OCI-LY3 (cell line): ENCODE measurements around the gene SBK1.

Source experiments
- H2AFZ ChIP-seq: fragments of 200-600, 300-600 bp; shearing (Covaris generic); 2 replicates; pipeline ENCODE4 v1.6.0; 2014; ENCODE audit warnings: antibody characterized with exemption, low read depth, low read length
- H3K27ac ChIP-seq: fragments of 200-600, 300-600 bp; sonication (generic); 2 replicates; pipeline ENCODE4 v1.5.1; 2014; ENCODE audit warnings: mild to moderate bottlenecking, low read length, moderate library complexity, mixed read lengths
- H3K27me3 ChIP-seq: fragments of 200-600, 300-600 bp; sonication (generic); 2 replicates; pipeline ENCODE4 v1.6.1; 2014; ENCODE audit warnings: low read depth, low read length, mixed read lengths
- H3K36me3 ChIP-seq: fragments of 200-600, 300-600 bp; sonication (generic); replicated peaks from 2 replicates; pipeline ENCODE3; 2014; ENCODE audit warnings: low read depth, low read length, mixed read lengths
- H3K4me1 ChIP-seq: fragments of 300-600, 200-600 bp; sonication (generic); 2 replicates; pipeline ENCODE4 v1.6.1; 2014; ENCODE audit warnings: low read length, mixed read lengths
- H3K4me2 ChIP-seq: fragments of 200-600, 300-600 bp; sonication (generic); 2 replicates; pipeline ENCODE4 v1.6.1; 2014; ENCODE audit warnings: low read length, mixed read lengths
- H3K4me3 ChIP-seq: fragments of 300-600, 200-600 bp; sonication (generic); 2 replicates; pipeline ENCODE4 v1.5.1; 2014; ENCODE audit warnings: antibody characterized with exemption, mild to moderate bottlenecking, low read length, moderate library complexity
- H3K79me2 ChIP-seq: fragments of 300-600, 200-600 bp; shearing (Covaris generic); 2 replicates; pipeline ENCODE4 v1.6.1; 2014; ENCODE audit warnings: mild to moderate bottlenecking, low read length, mixed read lengths
- H3K9ac ChIP-seq: fragments of 300-600, 200-600 bp; shearing (Covaris generic); 2 replicates; pipeline ENCODE4 v1.6.0; 2014; ENCODE audit warnings: mild to moderate bottlenecking, low read length, moderate library complexity
- H3K9me3 ChIP-seq: fragments of 200-600, 300-600 bp; shearing (Covaris generic); 2 replicates; pipeline ENCODE4 v1.6.1; 2014; ENCODE audit warnings: low read length, mixed read lengths; ENCODE audit not compliant: insufficient read depth
- H4K20me1 ChIP-seq: fragments of 200-600, 300-600 bp; sonication (generic); 2 replicates; pipeline ENCODE4 v1.6.1; 2016; ENCODE audit warnings: low read length, mixed read lengths; ENCODE audit not compliant: insufficient read depth
- EZH2phosphoT487 ChIP-seq: fragments of 200-600 bp; shearing (Covaris generic); IDR thresholded peaks from 2 replicates; pipeline ENCODE4 v1.6.1; 2018; ENCODE audit warnings: antibody characterized with exemption, mixed run types, low read depth
- TF ChIP-seq, protein P1 (sequence below): fragments of 200-600, 300-600 bp; sonication (generic); IDR thresholded peaks from 2 replicates; pipeline ENCODE4 v1.5.1; 2014; ENCODE audit warnings: antibody characterized with exemption, low read length, low read depth

Gene SBK1

DNA sequence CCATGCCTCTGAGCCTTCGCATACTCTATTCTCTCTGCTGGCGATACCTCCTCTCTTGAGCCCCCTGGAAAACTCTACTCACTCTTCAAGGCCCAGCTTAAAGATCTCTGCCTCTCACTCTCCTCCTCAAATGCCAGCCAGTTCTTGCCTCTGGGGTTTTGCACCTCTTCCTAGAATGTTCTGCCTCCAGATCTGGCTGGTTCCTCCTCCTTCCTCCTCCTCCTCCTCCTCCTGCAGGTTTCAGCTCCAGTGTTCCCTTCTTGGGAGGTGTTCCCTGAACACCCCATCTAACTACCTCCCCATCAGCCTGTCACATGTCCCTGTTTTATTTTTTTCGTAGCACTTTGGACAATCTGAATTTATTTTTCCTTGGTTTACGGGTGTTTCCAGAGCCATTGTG lies 35.1 kb upstream of the SBK1 start:
- no peaks in the 10 kb centered on the region for H3K79me2 ChIP-seq
- no peaks in the 10 kb centered on the region for H3K36me3 ChIP-seq
- no peaks in the 10 kb centered on the region for H3K9me3 ChIP-seq
- no peak overlapping the region for H3K4me3 ChIP-seq
- no peak overlapping the region for H2AFZ ChIP-seq
- TF ChIP-seq EZH2phosphoT487: no peak
- TF ChIP-seq, protein P1, sequence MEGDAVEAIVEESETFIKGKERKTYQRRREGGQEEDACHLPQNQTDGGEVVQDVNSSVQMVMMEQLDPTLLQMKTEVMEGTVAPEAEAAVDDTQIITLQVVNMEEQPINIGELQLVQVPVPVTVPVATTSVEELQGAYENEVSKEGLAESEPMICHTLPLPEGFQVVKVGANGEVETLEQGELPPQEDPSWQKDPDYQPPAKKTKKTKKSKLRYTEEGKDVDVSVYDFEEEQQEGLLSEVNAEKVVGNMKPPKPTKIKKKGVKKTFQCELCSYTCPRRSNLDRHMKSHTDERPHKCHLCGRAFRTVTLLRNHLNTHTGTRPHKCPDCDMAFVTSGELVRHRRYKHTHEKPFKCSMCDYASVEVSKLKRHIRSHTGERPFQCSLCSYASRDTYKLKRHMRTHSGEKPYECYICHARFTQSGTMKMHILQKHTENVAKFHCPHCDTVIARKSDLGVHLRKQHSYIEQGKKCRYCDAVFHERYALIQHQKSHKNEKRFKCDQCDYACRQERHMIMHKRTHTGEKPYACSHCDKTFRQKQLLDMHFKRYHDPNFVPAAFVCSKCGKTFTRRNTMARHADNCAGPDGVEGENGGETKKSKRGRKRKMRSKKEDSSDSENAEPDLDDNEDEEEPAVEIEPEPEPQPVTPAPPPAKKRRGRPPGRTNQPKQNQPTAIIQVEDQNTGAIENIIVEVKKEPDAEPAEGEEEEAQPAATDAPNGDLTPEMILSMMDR: no peak
- no peak overlapping the region for H3K27ac ChIP-seq
- H4K20me1 ChIP-seq: no peaks in the 10 kb centered on the region
- H3K4me2 ChIP-seq: no peak overlapping the region
- no peaks in the 10 kb centered on the region for H3K4me1 ChIP-seq
- H3K9ac ChIP-seq: no peak overlapping the region
- peaks cover 4% of the 10 kb centered on the region for H3K27me3 ChIP-seq

DNA sequence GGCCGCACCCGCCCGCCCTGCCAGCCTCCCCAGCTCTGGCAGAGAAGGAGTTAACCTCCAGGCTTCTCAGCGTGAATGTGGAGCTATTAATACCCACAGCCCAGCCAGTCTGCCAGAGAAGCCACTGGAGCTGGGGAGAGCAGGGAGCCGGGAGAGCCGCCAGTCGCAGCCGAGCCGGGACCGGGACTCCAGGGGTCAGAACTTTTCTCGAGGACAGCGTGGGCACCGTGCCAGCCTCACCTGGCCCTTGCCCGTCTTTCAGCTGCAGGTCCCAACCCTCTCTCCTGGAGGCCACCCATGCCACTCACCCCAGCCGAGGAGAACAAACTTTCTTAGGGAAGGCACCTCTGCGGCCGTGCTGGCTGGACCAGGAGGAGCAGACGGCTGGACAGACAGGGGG lies 33.8 kb upstream of the SBK1 start:
- H3K27ac ChIP-seq: no peak overlapping the region
- H3K9ac ChIP-seq: no peak overlapping the region
- no peaks in the 10 kb centered on the region for H3K4me1 ChIP-seq
- H3K4me2 ChIP-seq: no peak overlapping the region
- TF ChIP-seq, protein P1: no peak
- no peak for TF ChIP-seq EZH2phosphoT487
- peaks cover 14% of the 10 kb centered on the region for H3K27me3 ChIP-seq
- H4K20me1 ChIP-seq: no peaks in the 10 kb centered on the region
- no peak overlapping the region for H3K4me3 ChIP-seq
- no peak overlapping the region for H2AFZ ChIP-seq
- H3K9me3 ChIP-seq: no peaks in the 10 kb centered on the region
- H3K36me3 ChIP-seq: no peaks in the 10 kb centered on the region
- H3K79me2 ChIP-seq: no peaks in the 10 kb centered on the region

DNA sequence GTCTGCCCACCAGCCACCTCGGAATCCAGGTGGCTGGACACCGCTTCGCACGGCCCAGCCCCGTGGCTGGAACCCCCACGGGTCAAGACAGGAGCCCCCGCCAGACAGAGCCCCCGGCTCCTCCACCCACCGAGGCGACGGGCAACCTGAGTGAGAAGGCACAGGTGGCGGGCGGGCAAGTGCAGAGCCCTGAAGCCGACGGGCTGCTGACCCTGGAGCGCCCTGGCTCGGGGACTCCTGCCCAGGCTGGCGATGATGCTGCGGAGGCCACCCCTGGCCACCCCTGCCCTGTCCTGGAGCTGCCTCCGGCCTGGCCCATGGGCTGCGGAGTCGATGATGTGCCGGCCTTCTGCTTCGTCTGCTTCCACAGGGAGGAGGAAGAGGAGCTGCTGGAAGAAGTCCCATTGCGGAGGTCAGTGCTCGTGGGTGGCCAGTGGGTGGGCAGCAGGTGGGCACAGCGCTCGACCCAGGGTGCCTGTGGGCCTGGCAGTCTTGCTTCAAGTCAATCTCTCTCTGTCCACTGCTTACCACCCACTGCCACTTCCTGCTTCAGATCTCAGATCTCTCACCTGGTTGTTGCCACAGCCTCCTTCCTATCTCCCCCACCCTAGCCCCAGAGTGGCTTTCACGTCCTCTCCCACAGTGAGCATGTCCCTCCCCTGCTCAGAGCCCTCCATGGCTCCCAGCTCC lies 33.1 kb upstream of the SBK1 start:
- no peak overlapping the region for H2AFZ ChIP-seq
- no peaks in the 10 kb centered on the region for H4K20me1 ChIP-seq
- no peaks in the 10 kb centered on the region for H3K36me3 ChIP-seq
- no peak overlapping the region for H3K27ac ChIP-seq
- H3K4me3 ChIP-seq: no peak overlapping the region
- no peaks in the 10 kb centered on the region for H3K4me1 ChIP-seq
- no peak overlapping the region for H3K4me2 ChIP-seq
- H3K9me3 ChIP-seq: no peaks in the 10 kb centered on the region
- TF ChIP-seq, protein P1: no peak
- TF ChIP-seq EZH2phosphoT487: no peak
- H3K9ac ChIP-seq: no peak overlapping the region
- no peaks in the 10 kb centered on the region for H3K79me2 ChIP-seq
- H3K27me3 ChIP-seq: peaks cover 15% of the 10 kb centered on the region

DNA sequence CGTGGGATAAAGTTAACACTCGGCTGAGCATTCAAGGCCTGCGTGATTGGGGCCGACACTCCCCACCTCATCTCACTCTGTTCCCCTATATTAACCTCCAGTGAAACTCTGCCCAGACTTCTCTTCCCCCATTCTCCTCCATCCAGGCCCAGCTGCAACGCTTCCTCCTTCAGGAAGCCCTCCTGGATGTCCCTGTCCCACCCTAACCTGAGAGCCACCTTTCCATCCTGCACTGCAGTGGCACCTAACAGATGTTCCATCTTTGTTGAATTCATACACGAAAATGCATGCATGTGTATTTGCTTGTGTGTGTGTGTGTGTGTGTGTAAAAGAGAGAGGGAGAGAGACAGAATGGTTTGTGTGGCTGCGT lies 32.6 kb upstream of the SBK1 start:
- TF ChIP-seq, protein P1: no peak
- TF ChIP-seq EZH2phosphoT487: no peak
- Histone ChIP-seq H3K36me3 (no peaks in the 10 kb centered on the region), H4K20me1 (no peaks in the 10 kb centered on the region), H3K9ac (no peak overlapping the region), H3K4me2 (no peak overlapping the region), H3K27me3 (peaks cover 15% of the 10 kb centered on the region), H3K79me2 (no peaks in the 10 kb centered on the region), H3K27ac (no peak overlapping the region), H2AFZ (no peak overlapping the region), H3K4me3 (no peak overlapping the region), H3K4me1 (no peaks in the 10 kb centered on the region), H3K9me3 (no peaks in the 10 kb centered on the region)
